NCI-H146 treated with DMSO at 0.1 percent for 48 hours (cell line): Measurements from ENCODE around the gene PIP4K2A.

ENCODE experiments used
- DNase-seq: peaks from one replicate; lab custom pipeline; 2025; ENCODE audit not compliant: unreplicated experiment; lab: John Stamatoyannopoulos, UW

Gene PIP4K2A

DNA sequence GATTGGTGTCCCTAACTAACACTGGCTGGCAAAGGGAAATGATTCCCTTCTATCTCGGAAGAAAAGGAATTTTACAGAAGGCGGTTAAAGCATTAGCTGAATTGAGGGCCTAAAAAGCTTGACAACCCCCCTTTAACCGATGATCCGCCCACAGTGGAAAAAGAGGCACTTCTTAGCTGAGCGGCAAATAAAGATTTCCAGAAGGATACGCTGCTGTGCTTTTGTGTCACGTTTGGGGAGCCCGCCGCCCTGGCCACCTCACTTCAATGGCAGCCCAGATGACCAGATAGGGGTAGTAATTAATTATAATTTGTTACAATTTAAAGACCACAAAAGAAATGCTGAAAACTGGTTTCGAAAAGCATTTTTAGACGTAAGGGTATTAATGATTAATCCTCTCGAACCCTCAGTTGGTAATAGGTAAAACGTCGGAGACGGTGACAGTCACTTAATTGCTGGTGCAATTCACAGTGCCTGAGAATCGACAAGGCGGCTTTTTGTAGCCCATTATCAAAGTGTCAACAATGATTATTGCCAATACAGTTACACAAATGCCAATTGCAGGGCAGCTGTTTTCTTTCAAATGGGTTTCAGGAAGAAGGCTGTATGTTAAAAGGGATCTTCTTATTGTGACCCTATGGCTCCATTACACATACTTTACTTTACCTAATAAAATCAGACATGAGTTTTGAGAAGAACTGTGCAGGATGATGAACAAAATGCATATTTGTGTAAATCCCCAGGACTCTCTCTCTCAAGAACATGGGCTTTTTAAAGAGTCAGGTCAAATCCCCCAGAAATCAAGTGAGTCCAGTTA, 154.1 kb downstream of the PIP4K2A start:
- peak; percentile 98 for DNase-seq

DNA sequence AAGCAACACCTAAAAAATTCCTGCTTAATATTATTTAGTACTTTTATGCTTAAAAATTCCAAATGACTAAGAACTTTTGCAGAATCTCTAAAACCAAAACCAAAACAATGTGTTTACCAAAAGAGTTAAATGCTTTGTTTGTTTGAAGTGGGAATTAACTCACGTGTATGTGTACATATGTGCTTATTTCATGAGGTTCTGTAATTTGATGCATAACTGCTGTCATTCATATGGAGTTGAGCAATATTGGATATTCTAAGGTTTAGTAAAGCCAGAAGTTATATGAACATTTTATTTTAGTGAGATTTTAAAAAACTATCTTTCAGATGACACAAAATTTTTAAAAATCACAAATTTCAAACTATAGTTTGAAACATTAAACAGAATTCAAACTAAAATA, 157.1 kb downstream of the PIP4K2A start:
- DNase-seq: no peak

- no peak for DNase-seq
Measured at GRCh38 chr10:22556774-22557173, 157.6 kb downstream of the PIP4K2A start.

GRCh38 chr10:22554461-22555182, 159.8 kb downstream of the PIP4K2A start:
- no peak for DNase-seq

DNA sequence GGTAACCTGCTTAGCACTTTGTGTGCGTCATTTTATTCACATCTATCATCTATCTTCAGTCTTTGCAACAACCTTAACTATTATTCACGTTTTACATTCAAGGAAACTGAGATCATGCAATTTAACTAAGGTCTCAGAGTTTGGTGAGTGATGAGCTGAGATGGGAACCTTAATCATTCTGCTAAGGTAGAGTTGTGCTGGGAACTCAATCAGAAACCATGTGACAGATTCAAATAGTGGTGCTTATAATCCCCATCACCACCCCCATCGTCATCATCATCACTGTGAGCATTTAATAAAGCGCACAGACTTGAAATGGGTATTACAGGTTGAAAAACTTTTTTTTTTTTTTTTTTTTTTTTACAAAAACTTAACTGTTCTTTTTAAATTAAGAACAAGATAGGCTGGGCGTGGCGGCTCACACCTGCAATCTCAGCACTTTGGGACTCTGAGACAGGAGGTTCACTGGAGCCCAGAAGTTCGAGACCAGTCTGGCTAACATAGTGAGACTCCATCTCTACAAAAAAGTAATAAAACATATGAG, 160.9 kb downstream of the PIP4K2A start:
- no peak for DNase-seq

GRCh38 chr10:22552888-22553378, 161.4 kb downstream of the PIP4K2A start:
- no peak for DNase-seq

DNA sequence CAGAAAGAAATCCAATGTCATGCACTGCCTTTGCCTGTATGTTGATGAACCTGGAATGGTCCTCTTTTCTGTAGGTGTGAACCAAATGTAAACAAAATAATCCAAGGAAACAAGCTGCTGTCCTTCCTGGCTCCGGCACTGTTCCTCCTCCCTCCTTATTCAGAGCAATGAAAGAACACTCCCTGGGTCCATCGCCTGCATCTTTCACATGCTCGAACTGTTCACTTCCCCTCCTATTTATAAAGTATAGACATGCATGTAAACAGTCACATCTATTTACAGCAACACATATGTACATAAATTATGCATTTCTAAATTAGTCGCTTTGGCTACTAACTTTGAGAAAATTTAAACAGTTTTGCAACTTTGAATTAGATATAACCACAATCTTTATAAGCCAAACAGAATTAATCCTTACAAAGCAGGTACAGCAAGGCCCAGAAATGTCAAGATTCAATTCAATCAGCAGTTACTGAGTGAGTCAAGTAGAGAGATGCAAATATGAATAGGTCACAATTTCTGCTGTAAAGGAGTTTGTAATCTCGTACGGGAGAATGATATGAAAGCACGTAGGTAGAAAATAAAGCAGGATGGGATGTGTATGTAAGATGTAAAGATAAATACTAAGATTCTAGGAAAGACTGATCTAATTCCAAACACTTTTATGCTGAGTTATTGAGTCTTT, 162.6 kb downstream of the PIP4K2A start:
- DNase-seq: no peak

- DNase-seq: no peak
Measured at GRCh38 chr10:22550732-22551131, 163.6 kb downstream of the PIP4K2A start.

DNA sequence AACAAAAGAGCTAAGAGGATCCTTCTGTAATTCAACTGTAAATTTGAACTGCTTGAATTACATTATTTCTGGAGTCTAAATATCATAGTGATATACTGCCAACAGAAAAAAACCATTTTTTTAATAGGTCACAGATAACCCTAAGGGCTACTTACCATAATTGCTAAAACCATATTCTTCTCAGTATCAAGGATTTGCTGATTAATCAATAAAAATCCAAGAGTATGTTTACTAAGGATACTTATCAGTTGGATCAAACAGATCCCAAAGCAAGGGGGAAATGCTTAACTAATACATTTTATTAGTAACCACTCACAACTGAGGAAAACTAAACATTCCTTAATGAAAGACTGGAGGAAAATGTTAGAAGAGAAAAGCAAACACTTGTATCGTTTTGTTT, 166.0 kb downstream of the PIP4K2A start:
- DNase-seq: peak; percentile 32

GRCh38 chr10:22545643-22546042, 168.7 kb downstream of the PIP4K2A start:
- DNase-seq: no peak

DNA sequence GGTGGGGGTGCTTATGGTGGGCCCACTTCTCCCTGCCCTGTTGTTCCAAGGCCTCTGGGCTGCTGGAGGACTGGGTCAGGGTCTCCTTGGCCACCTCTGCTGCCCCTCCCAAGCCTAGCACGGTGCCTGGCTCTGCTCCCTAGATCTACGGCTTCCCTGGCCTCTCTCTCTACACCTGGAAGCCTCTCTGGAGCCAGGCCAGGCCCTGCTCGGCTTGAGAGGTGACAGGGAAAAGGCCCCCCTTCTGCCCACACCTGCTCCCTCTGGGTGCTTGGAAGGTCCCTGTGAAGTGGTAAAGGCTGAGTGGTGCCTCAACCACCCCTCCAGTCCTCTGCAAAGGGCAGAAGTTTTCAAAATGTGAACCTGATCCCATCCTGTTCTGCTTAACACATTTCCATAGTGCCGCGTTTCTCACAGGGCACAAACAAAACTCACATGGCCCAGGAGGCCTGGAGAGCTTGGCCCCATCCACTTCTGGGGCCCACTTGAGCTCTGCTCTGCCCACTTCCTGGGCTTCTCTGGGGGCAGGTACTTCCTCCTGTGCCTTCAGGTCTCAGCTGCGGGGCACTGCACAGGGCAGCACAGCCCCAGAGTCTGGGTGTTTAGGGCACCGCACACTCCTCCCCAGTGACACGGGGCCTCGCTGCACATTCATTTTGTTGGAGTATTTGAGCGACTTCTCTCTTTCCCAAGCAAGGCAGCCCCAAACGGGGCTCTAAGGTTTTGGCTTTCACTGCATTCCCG, 169.9 kb downstream of the PIP4K2A start:
- no peak for DNase-seq

DNA sequence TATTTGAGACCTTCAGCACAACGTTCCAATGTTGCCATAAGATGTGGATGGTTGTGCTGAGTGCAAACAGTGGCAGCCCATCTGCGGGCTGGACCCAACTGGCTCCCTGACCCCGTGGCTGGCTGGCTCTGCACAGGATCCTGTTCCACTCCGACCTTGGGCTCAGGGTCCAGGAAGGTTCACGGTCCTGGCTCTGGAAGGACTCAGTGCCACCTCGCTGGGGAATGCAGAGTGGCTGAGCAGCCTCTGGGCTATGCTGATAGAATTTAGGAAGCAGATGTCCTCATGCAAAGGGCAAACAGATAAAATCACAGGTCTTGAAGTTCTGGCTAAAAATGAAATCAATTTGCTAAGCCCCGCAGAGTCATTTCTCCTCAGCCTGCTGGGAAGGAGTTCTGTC, 171.6 kb downstream of the PIP4K2A start:
- no peak for DNase-seq

DNA sequence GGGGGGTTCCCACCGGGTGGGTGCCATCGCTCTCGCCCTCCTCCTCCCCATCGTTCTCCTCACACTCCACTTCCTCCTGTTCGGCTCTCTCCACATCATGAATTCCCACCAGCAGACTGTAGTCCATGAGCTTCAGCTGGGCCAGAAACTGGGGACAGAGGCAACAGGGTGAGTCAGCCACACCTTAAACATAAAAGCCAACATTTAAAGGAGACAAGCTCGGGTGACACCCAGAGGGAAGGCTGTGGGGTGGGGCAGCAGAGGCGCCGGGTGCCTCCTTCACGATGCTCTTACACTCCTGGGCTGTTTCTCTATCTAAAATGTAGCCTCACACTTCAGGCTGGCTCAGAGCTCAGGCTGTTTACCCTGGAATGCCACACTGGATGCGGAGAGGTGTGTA, 172.5 kb downstream of the PIP4K2A start:
- DNase-seq: no peak

- no peak for DNase-seq
Measured at GRCh38 chr10:22539579-22540298, 174.6 kb downstream of the PIP4K2A start.

DNA sequence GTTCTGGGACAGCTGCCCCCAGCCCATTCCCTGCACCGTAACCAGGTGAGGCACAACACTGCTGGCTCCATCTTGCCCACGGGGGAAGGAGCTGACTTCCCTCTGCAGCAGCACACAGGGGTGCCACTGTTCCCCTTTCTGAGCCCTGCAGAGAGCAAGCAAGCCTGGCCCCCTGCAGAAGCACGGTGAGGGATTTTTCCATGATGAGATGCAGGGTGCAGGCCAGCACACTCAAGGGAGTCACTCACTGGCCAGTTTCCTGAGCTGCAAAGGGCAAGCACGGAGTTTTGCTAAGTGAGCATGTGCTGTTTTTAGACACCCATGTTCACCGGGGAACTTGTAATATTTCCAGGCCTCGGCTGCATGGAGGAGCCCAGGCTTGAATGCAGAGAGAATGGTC, 176.6 kb downstream of the PIP4K2A start:
- DNase-seq: no peak

- no peak for DNase-seq
Measured at GRCh38 chr10:22536620-22537019, 177.8 kb downstream of the PIP4K2A start.

- no peak for DNase-seq
Measured at GRCh38 chr10:22534849-22535604, 179.4 kb downstream of the PIP4K2A start.

GRCh38 chr10:22531441-22531840, 182.9 kb downstream of the PIP4K2A start:
- no peak for DNase-seq

DNA sequence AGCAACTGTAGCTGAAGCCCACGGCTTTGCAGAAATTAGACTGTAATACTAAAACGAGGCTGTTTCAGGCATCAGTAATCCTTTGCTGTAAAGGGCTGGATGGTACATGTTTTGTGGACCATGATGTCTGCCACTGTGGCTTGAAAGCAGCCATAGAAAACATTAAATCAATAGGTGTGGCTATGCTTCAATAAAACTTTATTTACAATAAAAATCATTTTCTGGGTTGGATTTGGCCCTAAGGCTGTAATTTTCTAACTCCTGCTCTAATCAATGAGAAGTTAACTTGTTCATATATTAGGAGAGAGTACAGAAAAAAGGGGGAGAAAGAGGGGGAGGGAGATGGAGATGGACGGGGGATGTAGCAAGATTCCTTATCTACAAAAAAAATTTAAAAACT, 183.4 kb downstream of the PIP4K2A start:
- no peak for DNase-seq
